Adrenal gland (tissue), 5 donors: ENCODE measurements around the gene ORC4.

ENCODE experiments used
- POLR2A ChIP-seq, 2 donors: fragments of 450-650 bp; IDR thresholded peaks; one replicate each; pipeline ENCODE4 v1.6.1; 2017; ENCODE audit warnings: antibody characterized with exemption in 2 of 2, mild to moderate bottlenecking in 2 of 2, moderate library complexity in 1 of 2
- TF ChIP-seq, protein P1 (sequence below), 6 experiments: fragments of 450-650 bp in 4 of 6; fragments of 200-600 bp in 2 of 6; sonication (generic) in 1 of 6; IDR thresholded peaks; 1 replicate in 5 of 6; 2 replicates in 1 of 6; pipeline versions ENCODE4 v1.5.1 to v1.8.0; 2016 to 2021; ENCODE audit warnings: antibody characterized with exemption in 6 of 6, mild to moderate bottlenecking in 2 of 6, moderate library complexity in 1 of 6
- donor health status: DM: no; HTN: no; CAD: no.

DNA sequence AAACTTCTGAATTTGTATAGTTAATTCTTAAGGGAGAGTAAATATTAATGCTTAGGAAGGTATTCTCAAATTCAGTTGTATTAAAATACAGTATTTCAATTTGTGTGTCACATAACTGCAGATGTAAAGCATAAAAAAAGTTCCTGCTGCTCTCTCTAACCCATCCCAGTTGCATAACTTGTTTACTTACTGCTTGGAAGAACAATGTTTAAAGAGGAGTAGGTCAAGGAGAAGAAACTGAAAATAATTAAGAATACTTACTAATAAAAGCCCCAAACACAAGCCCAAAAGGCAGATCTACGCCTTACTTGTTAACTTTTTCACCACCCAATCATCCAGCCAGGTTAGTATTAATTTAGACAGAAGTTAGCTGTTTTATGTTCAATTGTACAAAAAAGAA, 81.2 kb downstream of the ORC4 start:
- no peak for TF ChIP-seq POLR2A (IDR thresholded peaks at IDR 0.05)
- TF ChIP-seq, protein P1, sequence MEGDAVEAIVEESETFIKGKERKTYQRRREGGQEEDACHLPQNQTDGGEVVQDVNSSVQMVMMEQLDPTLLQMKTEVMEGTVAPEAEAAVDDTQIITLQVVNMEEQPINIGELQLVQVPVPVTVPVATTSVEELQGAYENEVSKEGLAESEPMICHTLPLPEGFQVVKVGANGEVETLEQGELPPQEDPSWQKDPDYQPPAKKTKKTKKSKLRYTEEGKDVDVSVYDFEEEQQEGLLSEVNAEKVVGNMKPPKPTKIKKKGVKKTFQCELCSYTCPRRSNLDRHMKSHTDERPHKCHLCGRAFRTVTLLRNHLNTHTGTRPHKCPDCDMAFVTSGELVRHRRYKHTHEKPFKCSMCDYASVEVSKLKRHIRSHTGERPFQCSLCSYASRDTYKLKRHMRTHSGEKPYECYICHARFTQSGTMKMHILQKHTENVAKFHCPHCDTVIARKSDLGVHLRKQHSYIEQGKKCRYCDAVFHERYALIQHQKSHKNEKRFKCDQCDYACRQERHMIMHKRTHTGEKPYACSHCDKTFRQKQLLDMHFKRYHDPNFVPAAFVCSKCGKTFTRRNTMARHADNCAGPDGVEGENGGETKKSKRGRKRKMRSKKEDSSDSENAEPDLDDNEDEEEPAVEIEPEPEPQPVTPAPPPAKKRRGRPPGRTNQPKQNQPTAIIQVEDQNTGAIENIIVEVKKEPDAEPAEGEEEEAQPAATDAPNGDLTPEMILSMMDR (IDR thresholded peaks at IDR 0.05), result no peak
